NB4 (cell line): ENCODE data around the gene DAPK3.
"Not testable (repeated sequence)": the region's sequence is repeated elsewhere in the genome, so short reads cannot be mapped to it uniquely, and the experiment has no call there.

ENCODE experiments used
- DNase-seq: peaks from one replicate; pipeline ENCODE4 v3.0.0; 2010; ENCODE audit warnings: low read depth
- H3K4me3 ChIP-seq: one replicate; pipeline ENCODE4 v1.5.1; 2011; ENCODE audit warnings: mild to moderate bottlenecking, low read depth, low read length, moderate library complexity
- CTCF ChIP-seq: IDR thresholded peaks from one replicate; pipeline ENCODE4 v1.5.1; 2012; ENCODE audit warnings: low read depth, low read length
- MAX ChIP-seq: IDR thresholded peaks from 2 replicates; pipeline ENCODE4 v1.6.1; 2011; ENCODE audit warnings: low read depth, low read length
- MYC ChIP-seq: IDR thresholded peaks from 2 replicates; pipeline ENCODE4 v1.6.1; 2011; ENCODE audit warnings: low read depth, low read length
- POLR2A ChIP-seq: IDR thresholded peaks from 2 replicates; pipeline ENCODE4 v1.6.1; 2011; ENCODE audit warnings: mild to moderate bottlenecking; ENCODE audit not compliant: insufficient read length; ENCODE audit errors: extremely low read depth

Gene DAPK3

GRCh38 chr19:4007021-4007835 lies 36.3 kb upstream of the DAPK3 start, which contains the start of gene PIAS4:
Gene PIAS4, plus strand, starts transcription at chr19:4007736. Its CDS starts 25 bp downstream, at chr19:4007761.
- peak within 1 kb of the TSS; percentile 72 for H3K4me3 ChIP-seq
- DNase-seq, result peak; percentile 90
- TF ChIP-seq CTCF (no peak), POLR2A (peak; percentile 42), MAX (peak; percentile 54), MYC (no peak)

- not testable (repeated sequence) for H3K4me3 ChIP-seq, DNase-seq
Measured at GRCh38 chr19:4005436-4005835, 34.5 kb upstream of the DAPK3 start.

GRCh38 chr19:4000798-4001197 lies 29.9 kb upstream of the DAPK3 start:
- DNase-seq, H3K4me3 ChIP-seq: not testable (repeated sequence)

GRCh38 chr19:3998667-3999412 lies 27.9 kb upstream of the DAPK3 start:
- DNase-seq, H3K4me3 ChIP-seq: not testable (repeated sequence)

GRCh38 chr19:3995607-3996006 lies 24.7 kb upstream of the DAPK3 start:
- no peak overlapping the region for H3K4me3 ChIP-seq
- DNase-seq, result no peak
- no peak for TF ChIP-seq CTCF
- no peak for TF ChIP-seq POLR2A
- TF ChIP-seq MAX, result no peak
- no peak for TF ChIP-seq MYC

- DNase-seq, result no peak
- TF ChIP-seq CTCF, result no peak
- TF ChIP-seq MYC, result no peak
- no peak for TF ChIP-seq POLR2A
- TF ChIP-seq MAX, result no peak
- H3K4me3 ChIP-seq, result no peak overlapping the region
Measured at GRCh38 chr19:3990815-3991117, 19.9 kb upstream of the DAPK3 start.

GRCh38 chr19:3987619-3988371 lies 16.9 kb upstream of the DAPK3 start:
- DNase-seq, result peak; percentile 75
- TF ChIP-seq POLR2A (no peak), CTCF (peak; percentile 66)
- no peak overlapping the region for H3K4me3 ChIP-seq
